Neural cell (in vitro differentiated cells): ENCODE data around the gene TARS3. TPM values are rescaled to one million over a fixed set of nuclear protein-coding genes. Genes with fewer than 3 reads are reported as not detected.
"Not testable (repeated sequence)": the region's sequence is repeated elsewhere in the genome, so short reads cannot be mapped to it uniquely, and the experiment has no call there.

Source experiments
- H2AFZ ChIP-seq: fragments of 200-600, 300-800 bp; sonication (generic), shearing (Covaris generic); 2 replicates; pipeline ENCODE4 v1.6.0; 2014; ENCODE audit warnings: low read depth, mild to moderate bottlenecking, antibody characterized with exemption, low read length, moderate library complexity
- H3F3A ChIP-seq: fragments of 200-600 bp; shearing (Covaris generic); 2 replicates; pipeline ENCODE4 v1.6.1; 2016; ENCODE audit warnings: mild to moderate bottlenecking, moderate library complexity, mixed read lengths, antibody characterized with exemption, low read length; ENCODE audit not compliant: insufficient read depth, poor library complexity, severe bottlenecking
- H3K27ac ChIP-seq: fragments of 200-600, 300-800 bp; sonication (generic), shearing (Covaris generic); 2 replicates; pipeline ENCODE4 v1.5.1; 2014; ENCODE audit warnings: mild to moderate bottlenecking, low read length, moderate library complexity
- H3K27me3 ChIP-seq: fragments of 300-800, 200-600 bp; sonication (generic), shearing (Covaris generic); 2 replicates; pipeline ENCODE4 v1.6.0; 2014; ENCODE audit warnings: mild to moderate bottlenecking, low read depth, low read length, moderate library complexity; ENCODE audit not compliant: insufficient read depth
- H3K36me3 ChIP-seq: fragments of 300-800, 200-600 bp; sonication (generic), shearing (Covaris generic); 2 replicates; pipeline ENCODE4 v1.5.1; 2014; ENCODE audit warnings: mild to moderate bottlenecking, antibody characterized with exemption, low read length, moderate library complexity; ENCODE audit not compliant: insufficient read depth
- H3K4me2 ChIP-seq: fragments of 300-800, 200-600 bp; sonication (generic), shearing (Covaris generic); 2 replicates; pipeline ENCODE4 v1.6.0; 2014; ENCODE audit warnings: mild to moderate bottlenecking, low read length
- H3K4me3 ChIP-seq: fragments of 300-800, 200-600 bp; sonication (generic), shearing (Covaris generic); 2 replicates; pipeline ENCODE4 v1.5.1; 2014; ENCODE audit warnings: mild to moderate bottlenecking, low read length, moderate library complexity
- H3K79me2 ChIP-seq: fragments of 200-600 bp; shearing (Covaris generic); replicated peaks from 2 replicates; pipeline ENCODE4 v1.6.0; 2014; ENCODE audit warnings: mild to moderate bottlenecking, low read length, moderate library complexity; ENCODE audit not compliant: insufficient read depth
- H3K9ac ChIP-seq: fragments of 300-800, 200-600 bp; sonication (generic), shearing (Covaris generic); 2 replicates; pipeline ENCODE4 v1.6.1; 2016; ENCODE audit warnings: mild to moderate bottlenecking, low read length, mixed read lengths
- H3K9me2 ChIP-seq: fragments of 200-600 bp; shearing (Covaris generic); 2 replicates; pipeline ENCODE4 v1.6.1; 2016; ENCODE audit warnings: mild to moderate bottlenecking, low read length, mixed read lengths; ENCODE audit not compliant: insufficient read depth
- H3K9me3 ChIP-seq: fragments of 200-600, 300-800 bp; sonication (generic), shearing (Covaris generic); 2 replicates; pipeline ENCODE4 v1.6.1; 2016; ENCODE audit warnings: mild to moderate bottlenecking, mixed run types, low read length, moderate library complexity, mixed read lengths
- H4K20me1 ChIP-seq: fragments of 200-600 bp; shearing (Covaris generic); 2 replicates; pipeline ENCODE4 v1.6.1; 2016; ENCODE audit warnings: mild to moderate bottlenecking, mixed run types; ENCODE audit not compliant: insufficient read depth
- CTCF ChIP-seq: fragments of 450-650 bp; IDR thresholded peaks from 2 replicates; pipeline ENCODE4 v1.5.1; 2014; ENCODE audit warnings: antibody characterized with exemption, mild to moderate bottlenecking, moderate library complexity; ENCODE audit not compliant: poor library complexity, severe bottlenecking
- EP300 ChIP-seq: fragments of 450-650 bp; conservative IDR thresholded peaks from 2 replicates; pipeline ENCODE4 v1.6.1; 2014; ENCODE audit warnings: antibody characterized with exemption, mild to moderate bottlenecking, moderate library complexity; ENCODE audit not compliant: poor library complexity, severe bottlenecking
- EZH2 ChIP-seq: fragments of 200-600, 300-800 bp; shearing (Covaris generic), sonication (generic); IDR thresholded peaks from 2 replicates; pipeline ENCODE4 v1.6.1; 2014; ENCODE audit warnings: antibody characterized with exemption, low read length, borderline replicate concordance, mild to moderate bottlenecking; ENCODE audit not compliant: insufficient read depth, poor library complexity, severe bottlenecking
- MXI1 ChIP-seq: fragments of 450-650 bp; conservative IDR thresholded peaks from 2 replicates; pipeline ENCODE4 v1.6.1; 2014; ENCODE audit warnings: antibody characterized with exemption, mild to moderate bottlenecking; ENCODE audit not compliant: poor library complexity, severe bottlenecking
- POLR2AphosphoS5 ChIP-seq: IDR thresholded peaks from 2 replicates; pipeline ENCODE4 v1.6.1; 2012
- RAD21 ChIP-seq: fragments of 450-650 bp; conservative IDR thresholded peaks from 2 replicates; pipeline ENCODE4 v1.6.1; 2014; ENCODE audit warnings: antibody characterized with exemption, mild to moderate bottlenecking, moderate library complexity
- REST ChIP-seq: IDR thresholded peaks from 2 replicates; pipeline ENCODE4 v1.6.1; 2012; ENCODE audit warnings: borderline replicate concordance
- SMC3 ChIP-seq: fragments of 450-650 bp; conservative IDR thresholded peaks from 2 replicates; pipeline ENCODE4 v1.6.1; 2014; ENCODE audit warnings: antibody characterized with exemption, mild to moderate bottlenecking, moderate library complexity; ENCODE audit not compliant: poor library complexity
- TAF1 ChIP-seq: IDR thresholded peaks from 2 replicates; pipeline ENCODE4 v1.6.1; 2012; ENCODE audit warnings: low read depth
- polyA plus RNA-seq: library from polyadenylated mRNA; depleted of rRNA; stranded (reverse); fragments of >200 nt; gene quantifications from 2 replicates; pipeline ENCODE4 v1.2.3, GENCODE V29; 2014

TARS3 gene
- polyA plus RNA-seq, 1 donor from 2014 or later = 27.1 TPM

- H3K4me2 ChIP-seq, H4K20me1 ChIP-seq, H2AFZ ChIP-seq, H3K36me3 ChIP-seq, H3K9ac ChIP-seq, H3K27ac ChIP-seq, H3K27me3 ChIP-seq, H3F3A ChIP-seq, H3K9me3 ChIP-seq, H3K9me2 ChIP-seq, H3K79me2 ChIP-seq, H3K4me3 ChIP-seq: not testable (repeated sequence)
Observed at GRCh38 chr15:101764669-101765339, 40.5 kb upstream of the TARS3 start.

GRCh38 chr15:101746716-101747082, 22.4 kb upstream of the TARS3 start:
- H4K20me1 ChIP-seq, H3K79me2 ChIP-seq, H3K27ac ChIP-seq, H3K9ac ChIP-seq, H2AFZ ChIP-seq, H3K4me3 ChIP-seq, H3K27me3 ChIP-seq, H3K4me2 ChIP-seq, H3F3A ChIP-seq, H3K9me2 ChIP-seq, H3K9me3 ChIP-seq, H3K36me3 ChIP-seq: not testable (repeated sequence)

GRCh38 chr15:101734837-101735236, 10.6 kb upstream of the TARS3 start:
- not testable (repeated sequence) for H3K9me2 ChIP-seq, H3K36me3 ChIP-seq, H2AFZ ChIP-seq, H3K27ac ChIP-seq, H3F3A ChIP-seq, H4K20me1 ChIP-seq, H3K79me2 ChIP-seq, H3K27me3 ChIP-seq, H3K4me3 ChIP-seq, H3K9ac ChIP-seq, H3K4me2 ChIP-seq, H3K9me3 ChIP-seq

- Histone ChIP-seq H3K4me2 (no peak overlapping the region), H2AFZ (no peak overlapping the region), H3K4me3 (no peak overlapping the region), H3K9ac (no peak overlapping the region), H3K27ac (no peak overlapping the region), H4K20me1 (no peaks in the 10 kb centered on the region), H3K79me2 (no peaks in the 10 kb centered on the region), H3K9me3 (no peaks in the 10 kb centered on the region), H3K9me2 (no peaks in the 10 kb centered on the region), H3K36me3 (no peaks in the 10 kb centered on the region), H3F3A (no peaks in the 10 kb centered on the region), H3K27me3 (no peaks in the 10 kb centered on the region)
- no peak for TF ChIP-seq REST
- TF ChIP-seq POLR2AphosphoS5 = no peak
- no peak for TF ChIP-seq CTCF
- no peak for TF ChIP-seq RAD21
- TF ChIP-seq EZH2 = no peak
- TF ChIP-seq MXI1 = no peak
- TF ChIP-seq SMC3 = no peak
- TF ChIP-seq EP300 = no peak
- no peak for TF ChIP-seq TAF1
Observed at GRCh38 chr15:101733545-101733944, 9.3 kb upstream of the TARS3 start.
